C4-2B (cell line): ENCODE measurements around the gene SLN.
"Not testable (repeated sequence)": the region's sequence is repeated elsewhere in the genome, so short reads cannot be mapped to it uniquely, and the experiment has no call there.

ENCODE experiments used
- H3K27ac ChIP-seq: fragments of 450-650 bp; 2 replicates; pipeline ENCODE4 v1.5.1; 2017
- CTCF ChIP-seq: fragments of 450-650 bp; conservative IDR thresholded peaks from 2 replicates; pipeline ENCODE4 v1.5.1; 2017; ENCODE audit warnings: mild to moderate bottlenecking
- ZFX ChIP-seq: fragments of 450-650 bp; IDR thresholded peaks from 2 replicates; pipeline ENCODE4 v1.6.1; 2017

The SLN gene

GRCh38 chr11:107711861-107712755, at the start of gene SLN:
SLN (minus strand) TSS chr11:107712056.
- TF ChIP-seq CTCF (no peak), ZFX (no peak)
- H3K27ac ChIP-seq, result no peak within 1 kb of the TSS

- H3K27ac ChIP-seq, result not testable (repeated sequence)
Measured at GRCh38 chr11:107758719-107759355, 47.0 kb upstream of the SLN start.

- peak; percentile 41 for TF ChIP-seq CTCF
- no peak for TF ChIP-seq ZFX
- H3K27ac ChIP-seq, result no peak overlapping the region
Measured at GRCh38 chr11:107757661-107758060, 45.8 kb upstream of the SLN start.

GRCh38 chr11:107756553-107756952, 44.7 kb upstream of the SLN start:
- no peak overlapping the region for H3K27ac ChIP-seq
- TF ChIP-seq CTCF (no peak), ZFX (no peak)

GRCh38 chr11:107752949-107753822, 41.3 kb upstream of the SLN start:
- no peak for TF ChIP-seq ZFX
- no peak for TF ChIP-seq CTCF

GRCh38 chr11:107752508-107752907, 40.7 kb upstream of the SLN start:
- no peak for TF ChIP-seq ZFX
- no peak for TF ChIP-seq CTCF
- H3K27ac ChIP-seq, result no peak overlapping the region

More at GRCh38 chr11:107752949-107753822, 41.3 kb upstream of the SLN start:
- no peak overlapping the region for H3K27ac ChIP-seq

GRCh38 chr11:107751082-107751481, 39.2 kb upstream of the SLN start:
- no peak overlapping the region for H3K27ac ChIP-seq
- TF ChIP-seq ZFX (no peak), CTCF (no peak)
